Measurements from ENCODE around the gene CEND1. TPM values are rescaled to one million over a fixed set of nuclear protein-coding genes. Genes with fewer than 3 reads are reported as not detected.

Gene CEND1
- total and polyA plus RNA-seq, 2 experiments from 2014 or later = not detected

- H3K9me3 ChIP-seq (ENCODE audit: low read depth) = no peaks in the 10 kb centered on the region
- H3K27ac ChIP-seq = no peak overlapping the region
- H3K27me3 ChIP-seq = no peaks in the 10 kb centered on the region
- no peaks in the 10 kb centered on the region for H3K79me2 ChIP-seq
- H3K9me2 ChIP-seq (replicated peaks; ENCODE audit: insufficient read depth) = no peaks in the 10 kb centered on the region
- H3K36me3 ChIP-seq (replicated peaks; ENCODE audit: insufficient read depth, low read depth) = no peaks in the 10 kb centered on the region
- no peaks in the 10 kb centered on the region for H3K4me1 ChIP-seq (ENCODE audit: insufficient read depth)
- H3K4me3 ChIP-seq = no peak overlapping the region
- TF ChIP-seq EZH2 (IDR thresholded peaks at IDR 0.05; ENCODE audit: borderline replicate concordance) = no peak
- DNase-seq (ENCODE audit: low spot score) = no peak
- H3K4me2 ChIP-seq = peak overlapping the region; percentile 17
- 65% methylated on average over 22 of the region's 31 CpGs for WGBS (ENCODE audit: low lambda C conversion rate, missing lambda C conversion rate)
- no peaks in the 10 kb centered on the region for H4K20me1 ChIP-seq (ENCODE audit: insufficient read depth, poor library complexity, severe bottlenecking)
- H2AFZ ChIP-seq = no peak overlapping the region
Measured at GRCh38 chr11:788953-789940, 643 bp downstream of the CEND1 start.

- Histone ChIP-seq H3K4me1 (ENCODE audit: insufficient read depth) (peaks cover 5% of the 10 kb centered on the region), H4K20me1 (ENCODE audit: insufficient read depth, poor library complexity, severe bottlenecking) (no peaks in the 10 kb centered on the region), H3K79me2 (no peaks in the 10 kb centered on the region), H3K27me3 (no peaks in the 10 kb centered on the region), H3K27ac (no peak overlapping the region), H3K4me2 (no peak overlapping the region), H3K9me3 (ENCODE audit: low read depth) (no peaks in the 10 kb centered on the region), H3K9me2 (replicated peaks; ENCODE audit: insufficient read depth) (no peaks in the 10 kb centered on the region), H2AFZ (no peak overlapping the region), H3K4me3 (no peak overlapping the region), H3K36me3 (replicated peaks; ENCODE audit: insufficient read depth, low read depth) (no peaks in the 10 kb centered on the region)
- TF ChIP-seq, protein P1, sequence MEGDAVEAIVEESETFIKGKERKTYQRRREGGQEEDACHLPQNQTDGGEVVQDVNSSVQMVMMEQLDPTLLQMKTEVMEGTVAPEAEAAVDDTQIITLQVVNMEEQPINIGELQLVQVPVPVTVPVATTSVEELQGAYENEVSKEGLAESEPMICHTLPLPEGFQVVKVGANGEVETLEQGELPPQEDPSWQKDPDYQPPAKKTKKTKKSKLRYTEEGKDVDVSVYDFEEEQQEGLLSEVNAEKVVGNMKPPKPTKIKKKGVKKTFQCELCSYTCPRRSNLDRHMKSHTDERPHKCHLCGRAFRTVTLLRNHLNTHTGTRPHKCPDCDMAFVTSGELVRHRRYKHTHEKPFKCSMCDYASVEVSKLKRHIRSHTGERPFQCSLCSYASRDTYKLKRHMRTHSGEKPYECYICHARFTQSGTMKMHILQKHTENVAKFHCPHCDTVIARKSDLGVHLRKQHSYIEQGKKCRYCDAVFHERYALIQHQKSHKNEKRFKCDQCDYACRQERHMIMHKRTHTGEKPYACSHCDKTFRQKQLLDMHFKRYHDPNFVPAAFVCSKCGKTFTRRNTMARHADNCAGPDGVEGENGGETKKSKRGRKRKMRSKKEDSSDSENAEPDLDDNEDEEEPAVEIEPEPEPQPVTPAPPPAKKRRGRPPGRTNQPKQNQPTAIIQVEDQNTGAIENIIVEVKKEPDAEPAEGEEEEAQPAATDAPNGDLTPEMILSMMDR (IDR thresholded peaks at IDR 0.05; ENCODE audit: poor library complexity) = no peak
- TF ChIP-seq EZH2phosphoT487 (IDR thresholded peaks at IDR 0.05; ENCODE audit: low read depth, severe bottlenecking, unreplicated experiment) (no peak), EZH2 (IDR thresholded peaks at IDR 0.05; ENCODE audit: borderline replicate concordance) (no peak)
- WGBS (ENCODE audit: low lambda C conversion rate, missing lambda C conversion rate) = 90% methylated on average over 22 of the region's 28 CpGs
- no peak for DNase-seq (ENCODE audit: low spot score)
Measured at GRCh38 chr11:788009-788640, 1.8 kb downstream of the CEND1 start.

GRCh38 chr11:787084-787675, 2.7 kb downstream of the CEND1 start:
- Histone ChIP-seq H3K27ac (no peak overlapping the region), H3K4me1 (ENCODE audit: insufficient read depth) (peaks cover 9% of the 10 kb centered on the region), H3K36me3 (replicated peaks; ENCODE audit: insufficient read depth, low read depth) (no peaks in the 10 kb centered on the region), H3K27me3 (no peaks in the 10 kb centered on the region), H3K4me3 (no peak overlapping the region), H3K9me2 (replicated peaks; ENCODE audit: insufficient read depth) (no peaks in the 10 kb centered on the region), H3K9me3 (ENCODE audit: low read depth) (no peaks in the 10 kb centered on the region), H3K4me2 (no peak overlapping the region), H4K20me1 (ENCODE audit: insufficient read depth, poor library complexity, severe bottlenecking) (no peaks in the 10 kb centered on the region), H2AFZ (no peak overlapping the region), H3K79me2 (no peaks in the 10 kb centered on the region)
- no peak for TF ChIP-seq EZH2phosphoT487 (IDR thresholded peaks at IDR 0.05; ENCODE audit: low read depth, severe bottlenecking, unreplicated experiment)
- no peak for TF ChIP-seq EZH2 (IDR thresholded peaks at IDR 0.05; ENCODE audit: borderline replicate concordance)
- TF ChIP-seq, protein P1 (IDR thresholded peaks at IDR 0.05; ENCODE audit: poor library complexity) = no peak
- DNase-seq (ENCODE audit: low spot score) = no peak
- 95% methylated on average over 24 of the region's 24 CpGs for WGBS (ENCODE audit: low lambda C conversion rate, missing lambda C conversion rate)

Measured in hepatocyte (in vitro differentiated cells).